RPMI8226 (cell line): ENCODE measurements around the gene CD24.
"Not testable (repeated sequence)": the region's sequence is repeated elsewhere in the genome, so short reads cannot be mapped to it uniquely, and the experiment has no call there.

Source experiments
- DNase-seq: peaks from one replicate; pipeline ENCODE4 v3.0.0-alpha.2; 2015

Gene CD24, protein sequence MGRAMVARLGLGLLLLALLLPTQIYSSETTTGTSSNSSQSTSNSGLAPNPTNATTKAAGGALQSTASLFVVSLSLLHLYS

DNA sequence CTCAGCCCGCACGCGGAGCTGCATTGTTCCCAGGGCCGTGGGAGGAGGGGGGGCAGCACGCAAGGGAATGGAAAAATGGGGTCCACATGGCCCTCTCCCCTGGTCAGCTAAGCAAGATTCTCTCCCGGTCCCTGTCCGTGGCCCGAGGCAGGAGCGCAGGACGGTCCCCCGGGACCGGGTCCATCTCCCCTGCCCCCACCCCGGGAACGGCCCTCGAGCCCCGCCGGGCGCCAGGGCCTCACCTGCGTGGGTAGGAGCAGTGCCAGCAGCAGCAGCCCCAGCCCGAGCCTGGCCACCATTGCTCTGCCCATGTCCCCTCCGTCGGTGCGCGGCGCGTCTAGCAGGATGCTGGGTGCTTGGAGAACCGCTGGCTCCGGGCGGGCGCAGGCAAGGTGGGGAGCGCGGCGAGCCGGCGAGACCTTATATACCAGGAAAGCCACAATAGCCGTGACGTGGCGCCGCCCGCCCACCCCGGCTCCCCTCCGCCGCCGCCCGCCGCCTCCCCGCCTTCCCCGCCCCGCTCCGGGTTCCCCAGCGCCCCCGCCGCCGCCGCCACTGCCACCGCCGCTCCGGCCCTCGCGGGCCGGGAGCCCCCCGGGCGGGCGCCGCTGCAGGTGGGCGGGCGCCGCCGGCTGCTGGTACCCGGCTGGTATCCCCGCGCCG is at the start of gene CD24:
CD24 (minus strand) TSS at position 394 of the 663 bp plus-strand sequence; CDS start at position 311, 83 bp downstream.
- DNase-seq: no peak

DNA sequence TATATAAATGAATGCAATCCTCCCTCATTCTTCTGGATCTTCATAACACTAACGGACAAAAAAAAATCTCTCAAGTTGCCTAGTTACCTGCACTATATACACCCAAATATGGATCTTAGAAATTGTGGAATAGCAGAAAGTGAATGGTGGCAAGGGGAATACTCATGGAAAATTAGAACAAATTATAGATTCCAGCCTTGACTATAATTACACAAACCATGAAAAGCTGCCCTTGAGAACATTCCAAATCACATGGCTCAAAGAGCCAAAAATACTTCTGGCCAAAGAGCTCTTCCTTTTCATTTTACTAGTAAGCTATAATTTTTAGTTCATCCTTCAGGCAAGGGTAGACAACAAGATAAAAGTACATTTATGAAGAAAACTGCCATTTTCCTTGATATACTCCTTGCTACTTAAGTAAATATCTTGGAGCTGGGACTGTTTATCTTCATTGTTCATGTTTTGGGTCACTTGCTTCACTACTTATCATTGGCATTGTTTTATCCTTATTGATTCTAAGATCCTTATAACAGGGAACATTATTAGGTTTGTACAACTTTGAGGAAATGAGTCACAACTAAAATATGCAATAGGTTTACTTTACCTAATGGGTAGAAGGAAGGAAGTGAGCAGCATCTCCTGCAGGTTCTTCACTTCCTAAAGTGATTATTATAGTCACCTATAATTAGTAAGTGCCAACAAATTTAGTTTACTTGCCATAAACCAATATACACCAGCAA is 47.1 kb upstream of the CD24 start:
- DNase-seq: no peak

DNA sequence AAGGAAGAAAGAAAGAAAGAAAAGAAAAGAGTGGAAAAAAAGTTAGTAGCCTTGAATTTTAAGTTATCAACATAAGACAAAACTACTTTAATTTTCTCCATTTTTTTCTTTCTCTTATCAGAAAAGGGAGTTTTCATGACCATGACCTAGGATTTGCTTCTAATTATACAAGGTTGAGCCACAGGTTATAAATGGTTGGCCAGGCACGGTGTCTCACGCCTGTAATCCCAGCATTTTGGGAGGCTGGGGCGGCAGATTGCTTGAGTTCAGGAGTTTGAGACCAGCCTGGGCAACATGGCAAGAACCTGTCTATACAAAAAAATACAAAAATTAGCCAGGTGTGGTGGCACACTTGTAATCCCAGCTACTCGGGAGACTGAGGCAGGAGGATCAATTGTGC is 45.7 kb upstream of the CD24 start:
- DNase-seq: no peak

- not testable (repeated sequence) for DNase-seq
Observed at GRCh38 chr6:107019628-107020027, 45.1 kb upstream of the CD24 start.

DNA sequence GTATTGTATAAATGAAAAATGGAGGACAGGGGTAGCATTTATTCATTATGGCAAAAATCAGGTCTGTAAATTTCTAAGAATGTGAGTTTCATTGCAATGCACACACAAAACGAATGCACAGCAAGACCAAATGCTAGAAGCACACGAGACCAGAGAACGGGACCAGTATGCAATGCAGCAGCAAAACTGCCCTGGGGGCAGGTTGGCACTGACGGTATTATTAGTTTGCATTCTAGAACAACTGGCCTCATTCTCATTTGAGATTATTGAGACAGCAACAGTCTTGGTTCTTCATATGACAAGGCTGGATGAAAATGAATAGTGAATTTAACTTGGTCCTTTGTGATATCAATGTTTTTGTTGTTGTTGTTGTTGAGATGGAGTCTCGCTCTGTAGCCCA is 44.5 kb upstream of the CD24 start:
- DNase-seq: no peak

DNA sequence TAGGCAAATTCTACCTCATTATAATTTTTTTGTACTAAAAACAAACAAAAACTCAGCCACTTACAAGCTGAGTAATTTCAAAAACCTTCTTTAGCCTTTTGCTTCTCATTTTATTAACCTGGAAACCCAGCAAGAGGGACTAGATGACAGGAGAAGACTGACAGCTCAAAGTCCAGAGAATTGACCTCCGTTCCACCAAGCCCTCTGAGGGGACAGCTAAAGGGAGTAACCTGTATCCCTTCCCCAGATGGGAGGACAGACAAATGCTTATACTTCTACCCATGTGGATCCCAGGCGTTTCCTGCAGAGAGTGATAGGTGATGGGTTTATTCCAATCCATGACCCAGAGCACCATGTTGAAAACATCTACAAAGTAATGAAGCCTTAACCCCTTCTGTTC is 35.0 kb upstream of the CD24 start:
- DNase-seq: no peak

GRCh38 chr6:106997392-106998158 is 23.0 kb upstream of the CD24 start:
- peak; percentile 56 for DNase-seq

- no peak for DNase-seq
Observed at GRCh38 chr6:106995640-106996039, 21.1 kb upstream of the CD24 start.

- DNase-seq: peak; percentile 36
Observed at GRCh38 chr6:106989737-106990136, 15.2 kb upstream of the CD24 start.

GRCh38 chr6:106988664-106989063 is 14.1 kb upstream of the CD24 start:
- no peak for DNase-seq

GRCh38 chr6:106981926-106982325 is 7.4 kb upstream of the CD24 start:
- DNase-seq: no peak

- DNase-seq: no peak
Observed at GRCh38 chr6:106980926-106981325, 6.4 kb upstream of the CD24 start.

GRCh38 chr6:106979435-106979884 is 4.9 kb upstream of the CD24 start:
- DNase-seq: peak; percentile 78

- no peak for DNase-seq
Observed at GRCh38 chr6:106977246-106977645, 2.7 kb upstream of the CD24 start.

DNA sequence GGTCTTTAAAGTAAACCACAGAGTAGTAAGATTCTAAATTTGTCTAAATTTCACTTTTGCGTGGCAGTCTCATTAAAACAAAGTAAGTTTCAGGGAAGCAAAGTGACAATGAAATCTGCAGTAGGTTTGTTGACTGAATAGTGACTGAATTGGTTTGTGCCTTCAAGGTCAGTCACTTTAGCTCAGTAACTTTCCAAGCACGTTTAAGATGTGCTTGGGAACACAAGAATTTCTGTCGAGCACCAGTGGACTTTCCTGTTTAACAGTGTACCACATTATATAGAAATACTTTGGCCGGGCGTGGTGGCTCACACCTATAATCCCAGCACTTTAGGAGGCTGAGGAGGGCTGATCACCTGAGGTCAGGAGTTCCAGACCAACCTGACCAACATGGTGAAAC is 1.7 kb upstream of the CD24 start:
- DNase-seq: no peak

DNA sequence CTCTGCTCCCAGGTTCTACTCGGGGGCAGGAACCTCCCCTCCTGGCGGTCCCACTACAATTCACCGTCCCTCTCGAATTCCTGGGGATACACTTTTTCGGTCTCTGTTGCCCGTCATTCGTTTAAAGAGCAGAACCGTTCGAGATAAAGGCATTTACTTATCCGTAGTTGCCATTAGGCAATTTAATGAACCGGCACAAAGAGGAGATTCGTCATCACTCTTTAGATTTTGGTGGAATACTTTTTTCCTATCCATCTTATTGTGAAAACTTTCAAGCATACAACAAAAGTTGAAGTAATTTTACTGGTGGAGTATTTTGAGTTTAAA is 1.2 kb upstream of the CD24 start:
- no peak for DNase-seq

GRCh38 chr6:106974999-106975737 is 639 bp upstream of the CD24 start:
- peak; percentile 11 for DNase-seq

DNA sequence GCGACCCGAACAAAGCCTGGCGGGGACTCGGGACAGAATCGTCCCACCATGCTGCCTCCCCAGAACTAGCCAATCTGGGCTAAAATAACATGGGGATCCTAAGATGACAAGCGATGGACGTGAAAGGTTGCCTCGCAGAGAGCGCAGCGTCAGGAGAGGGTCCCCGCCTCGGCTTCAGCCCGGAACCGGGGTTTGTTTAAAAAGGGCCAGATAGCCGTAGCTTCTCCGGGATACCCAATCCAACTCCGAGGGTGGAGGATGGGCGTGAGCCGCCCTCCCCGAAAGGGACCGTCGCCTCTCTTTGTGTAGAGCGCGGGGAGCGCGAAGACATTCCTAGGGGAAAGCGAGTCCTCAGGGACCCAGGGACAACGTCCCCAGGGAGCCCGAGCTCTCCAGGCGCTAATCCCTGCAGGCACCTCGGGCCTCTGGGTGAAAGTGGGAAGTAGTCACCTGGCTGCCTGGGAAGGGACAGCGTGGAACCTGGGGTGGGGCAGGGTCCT is 643 bp downstream of the CD24 start:
- no peak for DNase-seq

DNA sequence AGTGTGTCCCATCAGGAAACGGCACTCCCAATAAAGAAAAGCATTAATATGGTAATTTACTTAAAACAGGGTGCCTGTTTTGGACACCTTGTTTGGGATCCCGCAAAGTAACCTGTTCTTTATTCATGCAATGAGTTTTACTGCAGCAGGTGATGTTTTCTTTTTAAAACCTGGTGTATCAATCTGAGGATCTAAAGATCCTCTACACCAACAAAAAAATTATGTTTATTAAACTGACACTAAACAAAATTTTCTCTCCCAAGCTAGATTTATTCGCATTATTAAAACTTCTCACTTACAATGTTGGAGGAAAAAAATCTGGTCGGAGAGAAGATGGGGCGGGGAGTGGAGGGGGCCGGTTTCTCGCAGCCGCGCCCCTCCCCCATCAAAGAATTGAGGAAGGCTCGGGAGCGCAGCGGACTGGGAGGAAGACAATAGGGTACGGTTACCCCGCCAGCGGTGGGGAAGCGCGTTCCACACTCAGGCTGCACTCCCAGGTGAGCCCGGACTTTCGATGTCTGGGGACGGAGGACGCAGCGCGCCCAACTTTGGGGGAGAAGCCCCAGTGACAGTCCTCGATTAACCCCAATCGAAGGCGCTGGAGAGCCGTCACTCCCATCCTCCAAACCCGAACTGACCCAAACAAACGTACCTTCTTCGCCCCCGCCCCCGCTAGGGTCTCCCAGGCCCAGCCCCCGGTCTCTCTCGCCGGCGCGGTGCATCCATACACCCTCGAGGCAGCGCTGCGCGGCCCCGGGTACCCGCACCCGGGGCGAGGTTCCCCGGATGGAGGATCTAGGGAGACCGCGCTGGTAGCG is 1.3 kb downstream of the CD24 start:
- DNase-seq: no peak

DNA sequence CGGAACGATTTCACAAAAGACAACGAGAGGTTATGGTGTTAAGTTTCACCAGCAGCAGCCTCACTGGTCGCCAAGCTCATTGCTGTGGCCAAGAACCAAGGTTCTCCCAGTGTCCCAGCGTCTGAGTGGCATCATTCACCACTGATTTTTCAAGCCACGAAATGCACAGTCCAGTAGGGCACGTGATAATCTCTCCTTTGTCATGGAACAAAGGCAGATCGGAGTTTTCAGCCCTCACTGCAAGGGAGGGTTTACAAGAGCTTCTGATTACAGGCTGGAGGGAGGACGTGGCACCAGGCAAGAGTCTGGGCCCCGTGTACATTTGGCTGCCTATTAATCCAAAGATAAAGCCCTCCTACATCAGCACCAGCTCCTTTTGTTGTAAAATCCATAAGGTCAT is 2.0 kb downstream of the CD24 start:
- DNase-seq: no peak

GRCh38 chr6:106970769-106971168 is 3.8 kb downstream of the CD24 start:
- DNase-seq: not testable (repeated sequence)
